Measurements from ENCODE around the gene SAMD4A.

SAMD4A gene

GRCh38 chr14:54686871-54687749 is 120.2 kb downstream of the SAMD4A start:
- DNase-seq, result no peak

GRCh38 chr14:54687750-54688119 is 120.8 kb downstream of the SAMD4A start:
- no peak for DNase-seq

GRCh38 chr14:54688229-54688628 is 121.3 kb downstream of the SAMD4A start:
- DNase-seq, result no peak

GRCh38 chr14:54689928-54690327 is 123.0 kb downstream of the SAMD4A start:
- DNase-seq, result no peak

GRCh38 chr14:54690887-54691286 is 124.0 kb downstream of the SAMD4A start:
- no peak for DNase-seq

- peak; percentile 23 for DNase-seq
Measured at GRCh38 chr14:54691525-54692283, 124.8 kb downstream of the SAMD4A start.

- no peak for DNase-seq
Measured at GRCh38 chr14:54692284-54692772, 125.4 kb downstream of the SAMD4A start.

- no peak for DNase-seq
Measured at GRCh38 chr14:54693761-54694160, 126.8 kb downstream of the SAMD4A start.

- no peak for DNase-seq
Measured at GRCh38 chr14:54695196-54695595, 128.3 kb downstream of the SAMD4A start.

- DNase-seq, result no peak
Measured at GRCh38 chr14:54697001-54697400, 130.1 kb downstream of the SAMD4A start.

- no peak for DNase-seq
Measured at GRCh38 chr14:54697803-54698202, 130.9 kb downstream of the SAMD4A start.

- DNase-seq, result no peak
Measured at GRCh38 chr14:54698501-54698900, 131.6 kb downstream of the SAMD4A start.

GRCh38 chr14:54698966-54699530 is 132.1 kb downstream of the SAMD4A start:
- DNase-seq, result no peak

- no peak for DNase-seq
Measured at GRCh38 chr14:54699735-54700134, 132.8 kb downstream of the SAMD4A start.

- DNase-seq, result no peak
Measured at GRCh38 chr14:54700717-54701116, 133.8 kb downstream of the SAMD4A start.

GRCh38 chr14:54702014-54702491 is 135.1 kb downstream of the SAMD4A start:
- DNase-seq, result no peak

- DNase-seq, result no peak
Measured at GRCh38 chr14:54702492-54702891, 135.6 kb downstream of the SAMD4A start.

- no peak for DNase-seq
Measured at GRCh38 chr14:54703082-54703481, 136.2 kb downstream of the SAMD4A start.

- DNase-seq, result no peak
Measured at GRCh38 chr14:54703724-54704123, 136.8 kb downstream of the SAMD4A start.

- no peak for DNase-seq
Measured at GRCh38 chr14:54704768-54705167, 137.8 kb downstream of the SAMD4A start.

GRCh38 chr14:54706769-54707168 is 139.8 kb downstream of the SAMD4A start:
- DNase-seq, result no peak

GRCh38 chr14:54708161-54708560 is 141.2 kb downstream of the SAMD4A start:
- no peak for DNase-seq

- DNase-seq, result no peak
Measured at GRCh38 chr14:54708982-54709381, 142.1 kb downstream of the SAMD4A start.

GRCh38 chr14:54709444-54709843 is 142.5 kb downstream of the SAMD4A start:
- no peak for DNase-seq

Data from NCI-H2029 treated with DMSO at 0.1 percent for 48 hours (cell line).